H9 (cell line): ENCODE measurements around the gene LRRFIP2. TPM values are rescaled to one million over a fixed set of nuclear protein-coding genes. Genes with fewer than 3 reads are reported as not detected.

ENCODE experiments used
- DNase-seq: peaks from one replicate; pipeline ENCODE4 v3.0.0-alpha.2; 2017
- H2AFZ ChIP-seq: one replicate; pipeline ENCODE4 v1.6.1; 2013; ENCODE audit warnings: mild to moderate bottlenecking, low read length, control low read depth, moderate library complexity
- H2AK5ac ChIP-seq: 2 replicates; pipeline ENCODE4 v1.6.1; 2013; ENCODE audit warnings: low read length, control low read depth, mixed read lengths; ENCODE audit not compliant: insufficient read length
- H2BK120ac ChIP-seq: one replicate; pipeline ENCODE4 v1.6.1; 2013; ENCODE audit warnings: low read depth, mild to moderate bottlenecking, low read length, control low read depth, inconsistent platforms; ENCODE audit not compliant: poor library complexity, severe bottlenecking
- H2BK12ac ChIP-seq: 2 replicates; pipeline ENCODE4 v1.6.1; 2013; ENCODE audit warnings: low read length, control low read depth, mixed read lengths, low read depth; ENCODE audit not compliant: insufficient read length
- H2BK15ac ChIP-seq: 2 replicates; pipeline ENCODE4 v1.6.1; 2013; ENCODE audit warnings: low read depth, low read length, control low read depth
- H2BK20ac ChIP-seq: one replicate; pipeline ENCODE4 v1.6.1; 2013; ENCODE audit warnings: low read depth, mild to moderate bottlenecking, low read length, control low read depth, inconsistent platforms; ENCODE audit not compliant: poor library complexity, severe bottlenecking
- H2BK5ac ChIP-seq: 2 replicates; pipeline ENCODE4 v1.6.1; 2013; ENCODE audit warnings: low read length, control low read depth, mixed read lengths; ENCODE audit not compliant: insufficient read length
- H3K14ac ChIP-seq: 2 replicates; pipeline ENCODE4 v1.6.1; 2013; ENCODE audit warnings: low read length, control low read depth; ENCODE audit not compliant: insufficient read depth
- H3K18ac ChIP-seq: 2 replicates; pipeline ENCODE4 v1.6.1; 2013; ENCODE audit warnings: low read depth, mild to moderate bottlenecking, mixed read lengths, low read length, control low read depth; ENCODE audit not compliant: insufficient read length
- H3K23ac ChIP-seq: 2 replicates; pipeline ENCODE4 v1.6.1; 2013; ENCODE audit warnings: low read length, control low read depth, mixed read lengths, low read depth; ENCODE audit not compliant: insufficient read length
- H3K23me2 ChIP-seq: 2 replicates; pipeline ENCODE4 v1.6.1; 2013; ENCODE audit warnings: low read depth, mild to moderate bottlenecking, mixed read lengths, low read length, control low read depth; ENCODE audit not compliant: insufficient read length, poor library complexity, severe bottlenecking
- H3K27ac ChIP-seq: 2 replicates; pipeline ENCODE4 v1.5.1; 2013; ENCODE audit warnings: low read length, control low read depth, mixed read lengths, low read depth; ENCODE audit not compliant: insufficient read length
- H3K27me3 ChIP-seq: 2 replicates; pipeline ENCODE4 v1.6.1; 2013; ENCODE audit warnings: low read length, control low read depth, inconsistent platforms; ENCODE audit not compliant: insufficient read depth
- H3K4ac ChIP-seq: 2 replicates; pipeline ENCODE4 v1.6.1; 2013; ENCODE audit warnings: low read depth, mild to moderate bottlenecking, control low read depth, inconsistent platforms, low read length, moderate library complexity
- H3K4me1 ChIP-seq: 2 replicates; pipeline ENCODE4 v1.6.1; 2013; ENCODE audit warnings: low read length, control low read depth, inconsistent platforms; ENCODE audit not compliant: insufficient read depth
- H3K4me2 ChIP-seq: 2 replicates; pipeline ENCODE4 v1.6.1; 2013; ENCODE audit warnings: low read length, control low read depth, mixed read lengths; ENCODE audit not compliant: insufficient read length, insufficient read depth
- H3K56ac ChIP-seq: 2 replicates; pipeline ENCODE4 v1.6.1; 2013; ENCODE audit warnings: low read depth, mild to moderate bottlenecking, mixed read lengths, low read length, control low read depth; ENCODE audit not compliant: insufficient read length
- H3K79me1 ChIP-seq: 2 replicates; pipeline ENCODE4 v1.6.1; 2013; ENCODE audit warnings: low read depth, mild to moderate bottlenecking, moderate library complexity, low read length, control low read depth, inconsistent platforms; ENCODE audit not compliant: insufficient read depth, poor library complexity, severe bottlenecking
- H3K79me2 ChIP-seq: 2 replicates; pipeline ENCODE4 v1.6.1; 2013; ENCODE audit warnings: low read length, control low read depth, inconsistent platforms; ENCODE audit not compliant: insufficient read depth
- H3K9ac ChIP-seq: 2 replicates; pipeline ENCODE4 v1.6.1; 2013; ENCODE audit warnings: low read length, control low read depth, mixed read lengths; ENCODE audit not compliant: insufficient read length; ENCODE audit errors: extremely low read depth
- H3K9me3 ChIP-seq: one replicate; pipeline ENCODE4 v1.6.1; 2013; ENCODE audit warnings: low read depth, low read length, inconsistent platforms; ENCODE audit not compliant: control insufficient read depth
- H3T11ph ChIP-seq: one replicate; pipeline ENCODE4 v1.6.1; 2013; ENCODE audit warnings: mild to moderate bottlenecking, low read length, control low read depth, inconsistent platforms
- H4K20me1 ChIP-seq: one replicate; pipeline ENCODE4 v1.6.1; 2013; ENCODE audit not compliant: control insufficient read depth, insufficient read length, insufficient read depth
- H4K5ac ChIP-seq: 2 replicates; pipeline ENCODE4 v1.6.1; 2013; ENCODE audit warnings: low read depth, mild to moderate bottlenecking, mixed read lengths, low read length, control low read depth; ENCODE audit not compliant: insufficient read length
- H4K8ac ChIP-seq: replicated peaks from 2 replicates; pipeline ENCODE4 v1.6.1; 2013; ENCODE audit warnings: low read length, control low read depth, mixed read lengths, low read depth; ENCODE audit not compliant: insufficient read length
- H4K91ac ChIP-seq: 2 replicates; pipeline ENCODE4 v1.6.1; 2013; ENCODE audit warnings: low read depth, mild to moderate bottlenecking, moderate library complexity, mixed read lengths, low read length, control low read depth; ENCODE audit not compliant: insufficient read length
- H3K27ac Mint-ChIP-seq, 3 experiments: 2 replicates in 2 of 3; 3 replicates in 1 of 3; pipeline ENCODE4 v1.8.0; 2020 to 2021; ENCODE audit warnings: mixed read lengths in 3 of 3, mild to moderate bottlenecking in 1 of 3, moderate library complexity in 1 of 3
- H3K27me3 Mint-ChIP-seq: 2 replicates; pipeline ENCODE4 v1.8.0; 2021; ENCODE audit warnings: low read depth, mild to moderate bottlenecking, moderate library complexity, mixed read lengths
- H3K36me3 Mint-ChIP-seq, 3 experiments: 2 replicates in 2 of 3; 3 replicates in 1 of 3; pipeline ENCODE4 v1.8.0; 2020 to 2021; ENCODE audit warnings: low read depth in 3 of 3, mixed read lengths in 3 of 3; ENCODE audit not compliant: insufficient read depth in 1 of 3
- H3K4me1 Mint-ChIP-seq, 2 experiments: 2 replicates each; pipeline ENCODE4 v1.8.0; 2020; ENCODE audit warnings: mixed read lengths in 2 of 2
- H3K4me3 Mint-ChIP-seq, 2 experiments: 2 replicates in 1 of 2; 3 replicates in 1 of 2; pipeline ENCODE4 v1.8.0; 2020 to 2021; ENCODE audit warnings: mild to moderate bottlenecking in 2 of 2, mixed read lengths in 2 of 2, moderate library complexity in 1 of 2
- H3K9me3 Mint-ChIP-seq, 2 experiments: 2 replicates in 1 of 2; 3 replicates in 1 of 2; pipeline ENCODE4 v1.8.0; 2020; ENCODE audit warnings: mild to moderate bottlenecking in 2 of 2, mixed read lengths in 2 of 2, moderate library complexity in 1 of 2
- CTCF ChIP-seq: fragments of 200-600 bp; sonication (generic); conservative IDR thresholded peaks from 3 replicates; pipeline ENCODE4 v1.8.0; 2021; ENCODE audit warnings: antibody characterized with exemption, mild to moderate bottlenecking
- WGBS: extraction: QIAGEN DNeasy Blood & Tissue Kit; methylation state at CpG from one replicate; pipeline ENCODE4 v1.1.7; 2013; ENCODE audit warnings: missing lambda C conversion rate, low lambda C conversion rate, mixed read lengths; ENCODE audit not compliant: insufficient read length; ENCODE audit errors: extremely low coverage; 5-methylcytosine and 5-hydroxymethylcytosine counted together
- total RNA-seq: library from RNA; stranded (reverse); gene quantifications from 2 replicates; pipeline ENCODE4 v1.2.1, GENCODE V29; 2021

The LRRFIP2 gene
- total RNA-seq, 1 experiment from 2014 or later, result 30.7 TPM

DNA sequence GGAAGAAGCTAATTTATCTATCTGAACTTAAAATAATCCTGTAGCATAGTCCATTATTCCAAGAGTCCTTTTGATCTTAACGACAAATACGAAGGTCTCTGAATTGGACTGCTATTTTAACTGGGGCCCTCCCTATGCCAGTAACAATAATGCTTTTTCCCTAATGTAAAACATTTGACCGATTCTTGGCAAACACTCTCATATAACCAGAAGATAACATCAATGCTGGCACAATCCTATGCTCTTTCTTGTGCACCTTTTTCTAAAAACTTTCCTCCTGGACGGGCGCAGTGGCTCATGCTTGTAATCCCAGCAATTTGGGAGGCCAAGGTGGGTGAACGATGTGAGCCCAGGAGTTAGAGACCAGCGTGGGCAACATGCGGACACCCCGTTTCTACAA, 3.9 kb downstream of the LRRFIP2 start:
- no peak for DNase-seq
- no peak overlapping the region for H3K23ac ChIP-seq
- no peak overlapping the region for H2BK20ac ChIP-seq
- H3K4me3 Mint-ChIP-seq, result no peak overlapping the region
- H3K14ac ChIP-seq, result no peak overlapping the region
- H4K5ac ChIP-seq, result no peak overlapping the region
- no peak overlapping the region for H3K18ac ChIP-seq
- H3K9me3 ChIP-seq, result no peaks in the 10 kb centered on the region
- no peak overlapping the region for H2BK120ac ChIP-seq
- H3K4me1 Mint-ChIP-seq, result peaks cover 11 to 12% of the 10 kb centered on the region in 2 experiments
- H3K27me3 Mint-ChIP-seq, result no peaks in the 10 kb centered on the region
- no peak overlapping the region for H2AFZ ChIP-seq
- no peak overlapping the region; a peak in 1 of 7 replicates for H3K27ac Mint-ChIP-seq
- no peak for TF ChIP-seq CTCF
- H3K79me1 ChIP-seq, result no peaks in the 10 kb centered on the region
- H3K27me3 ChIP-seq, result no peaks in the 10 kb centered on the region
- no peak overlapping the region for H3K9ac ChIP-seq
- H3K9me3 Mint-ChIP-seq, result no peaks in the 10 kb centered on the region
- no peaks in the 10 kb centered on the region for H3K4me1 ChIP-seq
- no peaks in the 10 kb centered on the region for H4K20me1 ChIP-seq
- no peak overlapping the region for H2BK5ac ChIP-seq
- H2AK5ac ChIP-seq, result no peak overlapping the region
- no peak overlapping the region for H3K56ac ChIP-seq
- no peak overlapping the region for H4K91ac ChIP-seq
- peaks cover 2% of the 10 kb centered on the region; the same call in 1 of the 2 replicates for H3K79me2 ChIP-seq
- WGBS, result no CpG with 5 or more reads among the region's 9 CpGs
- H4K8ac ChIP-seq, result no peak overlapping the region
- H3K36me3 Mint-ChIP-seq, result peaks cover 0 to 5% (median 5%) of the 10 kb centered on the region in 3 experiments; a peak in 4 of 7 replicates
- H3T11ph ChIP-seq, result no peak overlapping the region
- no peaks in the 10 kb centered on the region for H3K23me2 ChIP-seq
- no peak overlapping the region for H3K27ac ChIP-seq
- no peak overlapping the region for H2BK15ac ChIP-seq
- no peak overlapping the region for H2BK12ac ChIP-seq
- no peak overlapping the region for H3K4me2 ChIP-seq
- H3K4ac ChIP-seq, result no peak overlapping the region
